OCI-LY3 (cell line): ENCODE measurements around the gene SNX1.
A peak's percentile ranks its signal among the peaks of the same experiment; 100 is the strongest.

ENCODE experiments used
- H2AFZ ChIP-seq: fragments of 200-600, 300-600 bp; shearing (Covaris generic); 2 replicates; pipeline ENCODE4 v1.6.0; 2014; ENCODE audit warnings: antibody characterized with exemption, low read depth, low read length
- H3K27ac ChIP-seq: fragments of 200-600, 300-600 bp; sonication (generic); 2 replicates; pipeline ENCODE4 v1.5.1; 2014; ENCODE audit warnings: mild to moderate bottlenecking, low read length, moderate library complexity, mixed read lengths
- H3K27me3 ChIP-seq: fragments of 200-600, 300-600 bp; sonication (generic); 2 replicates; pipeline ENCODE4 v1.6.1; 2014; ENCODE audit warnings: low read depth, low read length, mixed read lengths
- H3K36me3 ChIP-seq: fragments of 200-600, 300-600 bp; sonication (generic); replicated peaks from 2 replicates; pipeline ENCODE3; 2014; ENCODE audit warnings: low read depth, low read length, mixed read lengths
- H3K4me1 ChIP-seq: fragments of 300-600, 200-600 bp; sonication (generic); 2 replicates; pipeline ENCODE4 v1.6.1; 2014; ENCODE audit warnings: low read length, mixed read lengths
- H3K4me2 ChIP-seq: fragments of 200-600, 300-600 bp; sonication (generic); 2 replicates; pipeline ENCODE4 v1.6.1; 2014; ENCODE audit warnings: low read length, mixed read lengths
- H3K4me3 ChIP-seq: fragments of 300-600, 200-600 bp; sonication (generic); 2 replicates; pipeline ENCODE4 v1.5.1; 2014; ENCODE audit warnings: antibody characterized with exemption, mild to moderate bottlenecking, low read length, moderate library complexity
- H3K79me2 ChIP-seq: fragments of 300-600, 200-600 bp; shearing (Covaris generic); 2 replicates; pipeline ENCODE4 v1.6.1; 2014; ENCODE audit warnings: mild to moderate bottlenecking, low read length, mixed read lengths
- H3K9ac ChIP-seq: fragments of 300-600, 200-600 bp; shearing (Covaris generic); 2 replicates; pipeline ENCODE4 v1.6.0; 2014; ENCODE audit warnings: mild to moderate bottlenecking, low read length, moderate library complexity
- H3K9me3 ChIP-seq: fragments of 200-600, 300-600 bp; shearing (Covaris generic); 2 replicates; pipeline ENCODE4 v1.6.1; 2014; ENCODE audit warnings: low read length, mixed read lengths; ENCODE audit not compliant: insufficient read depth
- H4K20me1 ChIP-seq: fragments of 200-600, 300-600 bp; sonication (generic); 2 replicates; pipeline ENCODE4 v1.6.1; 2016; ENCODE audit warnings: low read length, mixed read lengths; ENCODE audit not compliant: insufficient read depth
- EZH2phosphoT487 ChIP-seq: fragments of 200-600 bp; shearing (Covaris generic); IDR thresholded peaks from 2 replicates; pipeline ENCODE4 v1.6.1; 2018; ENCODE audit warnings: antibody characterized with exemption, mixed run types, low read depth
- TF ChIP-seq, protein P1 (sequence below): fragments of 200-600, 300-600 bp; sonication (generic); IDR thresholded peaks from 2 replicates; pipeline ENCODE4 v1.5.1; 2014; ENCODE audit warnings: antibody characterized with exemption, low read length, low read depth

The SNX1 gene

DNA sequence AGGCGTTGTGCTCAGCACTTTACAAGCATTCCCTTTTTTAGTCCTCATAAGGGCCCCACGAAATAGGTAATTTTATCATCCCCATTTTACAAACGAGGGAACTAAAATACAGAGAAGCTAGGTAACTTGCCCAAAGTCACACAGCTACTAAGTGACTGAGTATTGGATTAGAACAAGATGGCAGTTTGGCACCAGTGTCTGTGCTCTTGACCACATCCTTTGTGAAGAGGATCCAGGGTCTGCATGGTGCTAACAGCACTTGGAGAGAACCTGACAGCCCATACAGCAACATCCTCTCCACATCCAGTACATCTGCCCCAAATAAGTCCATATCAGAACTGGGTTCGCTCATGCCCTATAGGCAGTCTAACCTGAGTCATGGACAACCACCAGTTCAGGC, 27.6 kb upstream of the SNX1 start:
- Histone ChIP-seq H3K9me3 (no peaks in the 10 kb centered on the region), H3K27ac (no peak overlapping the region), H2AFZ (no peak overlapping the region), H3K27me3 (no peaks in the 10 kb centered on the region), H3K4me1 (peaks cover 6% of the 10 kb centered on the region; the same call in 1 of the 2 replicates), H3K9ac (no peak overlapping the region), H3K79me2 (no peaks in the 10 kb centered on the region), H3K4me2 (peak overlapping the region; percentile 60; the same call in 1 of the 2 replicates), H3K4me3 (no peak overlapping the region), H4K20me1 (no peaks in the 10 kb centered on the region), H3K36me3 (peaks cover 17% of the 10 kb centered on the region)
- TF ChIP-seq, protein P1, sequence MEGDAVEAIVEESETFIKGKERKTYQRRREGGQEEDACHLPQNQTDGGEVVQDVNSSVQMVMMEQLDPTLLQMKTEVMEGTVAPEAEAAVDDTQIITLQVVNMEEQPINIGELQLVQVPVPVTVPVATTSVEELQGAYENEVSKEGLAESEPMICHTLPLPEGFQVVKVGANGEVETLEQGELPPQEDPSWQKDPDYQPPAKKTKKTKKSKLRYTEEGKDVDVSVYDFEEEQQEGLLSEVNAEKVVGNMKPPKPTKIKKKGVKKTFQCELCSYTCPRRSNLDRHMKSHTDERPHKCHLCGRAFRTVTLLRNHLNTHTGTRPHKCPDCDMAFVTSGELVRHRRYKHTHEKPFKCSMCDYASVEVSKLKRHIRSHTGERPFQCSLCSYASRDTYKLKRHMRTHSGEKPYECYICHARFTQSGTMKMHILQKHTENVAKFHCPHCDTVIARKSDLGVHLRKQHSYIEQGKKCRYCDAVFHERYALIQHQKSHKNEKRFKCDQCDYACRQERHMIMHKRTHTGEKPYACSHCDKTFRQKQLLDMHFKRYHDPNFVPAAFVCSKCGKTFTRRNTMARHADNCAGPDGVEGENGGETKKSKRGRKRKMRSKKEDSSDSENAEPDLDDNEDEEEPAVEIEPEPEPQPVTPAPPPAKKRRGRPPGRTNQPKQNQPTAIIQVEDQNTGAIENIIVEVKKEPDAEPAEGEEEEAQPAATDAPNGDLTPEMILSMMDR, result no peak
- TF ChIP-seq EZH2phosphoT487, result no peak

DNA sequence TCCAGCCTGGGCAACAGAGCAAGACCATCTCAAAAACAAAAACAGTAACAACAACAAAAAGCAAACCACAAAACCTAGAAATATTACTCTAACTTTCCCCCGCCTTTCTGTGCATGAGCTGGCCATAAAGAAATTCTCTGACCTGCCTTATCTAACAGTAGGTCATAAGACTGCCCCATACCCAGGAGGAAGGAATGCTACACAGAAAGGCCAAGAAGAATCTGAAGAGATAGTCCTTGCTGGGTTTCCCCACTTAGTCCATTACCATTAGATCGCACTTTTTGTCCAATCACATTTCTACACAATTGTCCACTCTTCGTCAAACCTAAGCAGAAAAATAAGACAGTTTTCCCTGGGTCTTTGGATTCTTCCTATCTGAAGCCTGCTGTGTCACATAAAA, 25.7 kb upstream of the SNX1 start:
- H3K79me2 ChIP-seq, result no peaks in the 10 kb centered on the region
- H3K27me3 ChIP-seq, result no peaks in the 10 kb centered on the region
- H3K36me3 ChIP-seq, result peaks cover 24% of the 10 kb centered on the region
- peaks cover 6% of the 10 kb centered on the region; the same call in 1 of the 2 replicates for H3K4me1 ChIP-seq
- H3K4me3 ChIP-seq, result no peak overlapping the region
- no peak overlapping the region for H2AFZ ChIP-seq
- H4K20me1 ChIP-seq, result no peaks in the 10 kb centered on the region
- H3K9me3 ChIP-seq, result no peaks in the 10 kb centered on the region
- H3K9ac ChIP-seq, result no peak overlapping the region
- H3K4me2 ChIP-seq, result no peak overlapping the region
- TF ChIP-seq EZH2phosphoT487, result no peak
- TF ChIP-seq, protein P1, result no peak
- H3K27ac ChIP-seq, result no peak overlapping the region

DNA sequence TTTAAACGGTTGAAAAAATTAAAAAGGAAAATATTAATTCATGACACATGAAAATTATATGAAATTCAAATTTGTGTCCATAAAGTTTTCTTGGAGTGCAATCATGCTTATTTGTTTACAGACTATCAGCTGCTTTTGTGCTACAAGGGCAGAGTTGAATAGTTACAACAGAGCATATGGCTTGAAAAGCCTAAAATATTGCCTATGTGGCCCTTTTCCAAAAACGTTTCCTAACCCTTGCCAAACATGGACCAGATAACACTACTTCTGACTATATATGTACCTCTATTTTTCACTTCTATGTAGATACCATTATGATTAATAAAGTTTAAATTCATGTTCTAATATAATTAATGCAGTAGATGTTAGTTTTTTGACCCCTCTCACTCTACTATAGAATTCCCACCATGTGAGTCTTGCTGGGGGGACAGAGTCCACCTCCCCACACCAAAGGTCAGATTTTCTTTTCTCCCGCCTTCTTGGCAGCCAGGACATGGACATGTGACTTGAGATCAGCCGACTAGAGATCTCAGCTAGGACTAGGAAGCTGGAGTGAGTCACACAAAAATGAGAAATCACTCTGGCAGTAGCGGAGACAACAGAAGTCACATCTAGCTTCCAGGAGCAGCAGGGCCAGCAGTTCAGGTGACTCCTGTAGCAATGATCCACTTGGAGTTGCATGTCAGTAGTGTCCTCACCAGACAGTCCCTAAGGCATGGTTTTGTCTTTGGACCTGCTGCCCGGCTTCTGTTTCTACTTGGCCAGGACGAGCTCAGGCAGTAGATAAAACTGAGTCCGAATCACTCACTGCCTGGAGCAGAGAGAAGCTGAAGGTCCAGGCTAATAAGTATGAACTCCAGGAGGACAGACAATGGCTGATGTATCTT, 24.6 kb upstream of the SNX1 start:
- TF ChIP-seq, protein P1, result no peak
- TF ChIP-seq EZH2phosphoT487, result no peak
- Histone ChIP-seq H3K36me3 (peaks cover 27% of the 10 kb centered on the region), H3K27me3 (no peaks in the 10 kb centered on the region), H2AFZ (no peak overlapping the region), H3K4me2 (no peak overlapping the region), H3K4me1 (peaks cover 6% of the 10 kb centered on the region; the same call in 1 of the 2 replicates), H3K9me3 (no peaks in the 10 kb centered on the region), H3K4me3 (no peak overlapping the region), H3K79me2 (no peaks in the 10 kb centered on the region), H3K27ac (no peak overlapping the region), H3K9ac (no peak overlapping the region), H4K20me1 (no peaks in the 10 kb centered on the region)

DNA sequence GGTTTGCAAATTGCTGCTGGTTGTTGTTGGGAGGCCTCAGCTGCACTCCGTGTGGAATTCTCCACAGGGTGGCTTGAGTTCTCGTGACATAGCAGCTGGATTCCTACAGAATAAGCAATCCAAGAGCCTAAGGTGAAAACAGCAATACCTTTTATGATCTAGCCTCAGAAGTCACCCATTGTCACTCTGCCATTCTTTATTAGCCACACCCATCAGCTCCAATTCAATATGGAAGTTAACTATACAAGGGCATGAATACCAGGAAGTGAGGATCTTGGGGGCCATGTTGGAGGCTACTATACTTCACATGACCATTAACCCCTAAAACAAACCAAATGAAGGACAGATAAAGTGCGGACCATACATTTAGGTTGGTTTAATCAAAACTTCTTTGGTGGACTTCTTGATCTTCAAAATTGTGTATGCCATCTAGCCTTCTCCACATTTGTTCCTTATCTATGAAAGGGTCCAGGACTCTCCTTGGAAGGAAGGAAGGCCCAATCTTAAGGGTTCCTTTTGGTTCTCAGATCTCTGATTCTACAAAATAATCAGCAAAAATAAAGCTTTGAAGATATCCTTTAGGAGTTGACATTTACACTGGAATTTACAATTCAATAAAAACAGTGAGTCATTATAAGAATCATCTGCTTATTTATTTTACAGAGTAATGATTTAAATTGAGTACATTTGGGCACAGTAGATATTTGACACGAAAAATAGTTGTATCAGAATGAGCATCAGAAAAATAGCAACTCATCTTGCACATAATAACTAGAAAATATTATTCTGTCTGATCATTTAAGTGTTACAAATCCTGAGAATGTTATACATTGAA, 23.6 kb upstream of the SNX1 start:
- Histone ChIP-seq H3K9ac (no peak overlapping the region), H3K4me1 (peaks cover 6% of the 10 kb centered on the region; the same call in 1 of the 2 replicates), H3K4me3 (no peak overlapping the region), H3K79me2 (peaks cover under 1% of the 10 kb centered on the region; the same call in 1 of the 2 replicates), H3K27ac (no peak overlapping the region), H3K27me3 (no peaks in the 10 kb centered on the region), H3K36me3 (peaks cover 27% of the 10 kb centered on the region), H3K9me3 (no peaks in the 10 kb centered on the region), H2AFZ (no peak overlapping the region), H4K20me1 (no peaks in the 10 kb centered on the region), H3K4me2 (no peak overlapping the region)
- TF ChIP-seq, protein P1, result no peak
- TF ChIP-seq EZH2phosphoT487, result no peak
